SH-SY5Y (cell line): Measurements from ENCODE around the gene GAB2.

Experiments
- GATA2 ChIP-seq: IDR thresholded peaks from 2 replicates; pipeline ENCODE4 v1.6.1; 2011; ENCODE audit warnings: mild to moderate bottlenecking, low read depth, low read length
- GATA3 ChIP-seq: IDR thresholded peaks from 2 replicates; pipeline ENCODE4 v1.6.1; 2011; ENCODE audit warnings: low read depth, mild to moderate bottlenecking, low read length, moderate library complexity

Gene GAB2

DNA sequence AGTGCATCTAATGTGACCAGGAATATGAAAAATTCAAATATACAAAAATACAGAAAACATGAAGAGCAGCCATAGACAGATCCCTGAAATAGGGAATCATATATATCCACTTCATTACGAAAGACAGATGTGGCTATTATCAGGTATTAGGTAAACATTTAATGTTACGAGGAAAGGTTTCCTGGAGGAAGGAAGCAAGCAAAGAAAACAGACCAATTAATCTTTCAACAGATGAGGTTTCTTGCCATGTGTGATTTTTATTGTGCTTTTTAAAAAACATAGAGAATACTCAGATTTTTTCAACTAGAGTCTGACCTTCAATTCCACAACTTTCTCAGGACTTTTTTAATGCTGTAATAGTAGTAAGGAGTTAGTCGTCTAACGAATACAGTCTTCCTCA lies 24.3 kb upstream of the GAB2 start:
- TF ChIP-seq GATA2 (no peak), GATA3 (no peak)

DNA sequence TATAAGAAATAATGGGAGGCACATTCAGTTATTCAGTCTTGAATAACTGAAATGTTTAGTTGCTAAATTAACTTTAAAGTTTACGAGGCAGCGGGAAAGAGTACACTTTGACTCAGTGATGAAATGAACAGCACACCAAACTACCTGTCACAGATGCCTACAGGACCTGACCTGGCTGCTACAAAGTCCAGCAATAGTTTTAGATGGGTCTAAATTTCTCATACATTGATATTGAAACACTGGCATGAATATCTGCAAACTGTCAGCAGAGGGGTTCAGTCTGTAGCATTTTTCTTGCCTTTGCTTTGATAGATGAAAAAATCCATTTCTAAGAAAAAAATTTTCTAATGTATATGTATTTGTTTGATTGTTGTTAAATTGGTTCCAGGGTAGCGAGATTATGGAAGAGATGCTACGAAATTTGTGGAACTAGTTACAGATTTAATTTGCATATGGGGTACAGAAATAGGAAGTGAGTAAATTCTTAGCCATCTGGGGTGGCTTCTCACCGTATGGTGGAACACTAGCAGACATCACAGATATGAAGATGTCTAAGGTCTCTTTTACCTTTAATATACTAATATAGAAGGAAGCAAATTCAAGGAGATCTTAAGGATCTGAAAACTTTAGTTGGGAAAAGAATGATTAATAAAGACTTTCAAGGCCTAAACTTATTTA lies 20.8 kb upstream of the GAB2 start:
- TF ChIP-seq GATA3 (no peak), GATA2 (no peak)

DNA sequence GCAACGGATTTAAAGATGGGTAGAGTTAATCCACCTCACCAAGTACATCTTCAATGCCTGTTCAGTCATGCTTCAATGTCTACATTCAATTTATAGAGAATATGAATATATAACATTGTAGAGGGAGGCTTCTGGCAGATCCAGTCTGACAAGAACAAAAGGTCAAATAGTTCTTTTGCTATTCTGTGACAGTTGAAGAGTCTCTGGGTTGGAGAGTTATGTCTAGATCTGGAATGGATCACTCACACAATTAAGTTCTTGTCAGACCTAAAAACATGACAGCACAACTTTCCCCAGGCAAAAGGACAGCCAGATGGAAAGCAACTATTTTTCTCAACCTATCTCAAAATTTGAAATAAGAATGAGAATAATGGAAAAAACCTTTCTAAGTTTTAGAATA lies 15.3 kb upstream of the GAB2 start:
- TF ChIP-seq GATA2 (peak; percentile 27; the same call in 1 of the 2 replicates), GATA3 (0 out of 2 replicates have a peak, but pooled peaks have one; percentile 19)

GRCh38 chr11:78432058-78432515 lies 14.5 kb upstream of the GAB2 start:
- no peak for TF ChIP-seq GATA2
- no peak for TF ChIP-seq GATA3

DNA sequence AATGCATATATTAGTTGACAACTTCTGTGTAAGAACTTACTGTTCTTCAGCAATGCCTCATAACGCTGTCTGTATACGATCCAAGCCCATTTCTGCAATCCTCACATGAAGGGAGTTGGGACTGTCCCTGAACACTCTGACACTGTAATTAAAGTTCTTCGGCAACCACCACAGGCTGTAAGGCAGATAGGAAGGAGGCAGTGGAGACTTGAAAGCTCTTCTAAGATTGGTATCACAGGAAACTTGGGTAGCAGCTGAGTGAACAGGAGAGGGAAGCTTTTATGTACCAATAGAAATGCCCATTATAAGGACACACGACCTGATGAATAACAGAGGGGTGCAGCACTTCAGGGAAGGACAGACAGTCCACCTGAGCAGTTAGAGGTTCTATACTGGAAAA lies 12.0 kb upstream of the GAB2 start:
- TF ChIP-seq GATA3 (no peak), GATA2 (no peak)

DNA sequence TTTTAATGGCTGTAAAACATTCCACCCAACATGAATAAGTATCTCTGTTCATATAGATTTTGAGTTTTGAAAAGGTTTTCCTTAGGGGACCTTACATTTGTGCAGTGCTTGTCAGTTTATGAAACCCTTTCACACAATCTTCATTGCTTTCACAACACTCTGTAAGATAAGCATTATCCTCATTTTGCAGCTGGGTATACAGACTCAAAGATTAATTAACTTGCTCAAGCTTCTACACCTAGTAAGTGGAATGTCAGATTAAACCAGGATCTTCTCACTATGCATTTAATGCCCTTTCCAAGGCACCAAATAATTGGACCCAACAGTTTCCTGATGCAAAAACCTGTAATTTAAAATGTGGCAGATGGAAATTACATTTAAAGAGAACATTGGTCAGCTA lies 11.6 kb upstream of the GAB2 start:
- TF ChIP-seq GATA2: no peak
- TF ChIP-seq GATA3: no peak

DNA sequence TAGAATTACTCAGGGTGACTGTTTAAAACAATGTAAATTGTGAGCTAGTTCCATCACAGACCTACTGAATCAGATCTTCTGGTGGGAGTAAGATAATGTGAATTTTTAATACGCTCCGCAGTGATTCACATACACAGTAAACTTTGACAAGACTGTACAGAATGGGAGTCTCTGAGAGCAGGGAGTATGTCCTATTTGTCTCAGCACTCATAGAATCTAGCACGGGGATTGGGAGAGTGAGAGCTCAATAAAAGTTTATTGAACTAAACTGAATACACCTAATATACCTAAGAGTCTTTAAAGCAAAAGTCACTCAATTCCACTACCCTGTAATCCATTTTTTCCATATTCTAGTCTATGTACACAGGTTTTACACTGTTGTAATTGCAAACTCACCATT lies 11.2 kb upstream of the GAB2 start:
- no peak for TF ChIP-seq GATA3
- no peak for TF ChIP-seq GATA2

- TF ChIP-seq GATA2 (no peak), GATA3 (no peak)
These were observed 10.6 kb upstream of the GAB2 start for GRCh38 chr11:78428266-78428636.

GRCh38 chr11:78427615-78428265 lies 10.1 kb upstream of the GAB2 start:
- TF ChIP-seq GATA2 (no peak), GATA3 (no peak)

DNA sequence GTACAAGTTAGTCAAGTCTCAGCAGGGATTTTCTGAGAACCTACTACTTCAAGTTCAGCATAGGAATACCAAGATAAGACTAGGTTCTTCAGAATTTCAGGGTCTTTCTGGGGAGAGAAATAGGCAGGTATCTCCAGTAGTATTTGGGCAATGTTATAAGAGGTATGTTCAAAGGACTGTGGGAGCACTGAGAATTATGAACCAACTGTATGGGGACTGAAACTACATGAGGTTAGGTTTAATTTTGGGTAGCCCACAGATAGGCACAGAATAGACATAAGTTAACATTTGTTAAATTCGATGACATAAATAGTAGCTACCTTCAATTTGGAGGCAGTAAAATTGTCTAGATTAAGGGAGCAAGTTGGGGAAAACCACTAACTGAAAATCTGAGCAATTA lies 9.2 kb upstream of the GAB2 start:
- TF ChIP-seq GATA2 (no peak), GATA3 (no peak)

DNA sequence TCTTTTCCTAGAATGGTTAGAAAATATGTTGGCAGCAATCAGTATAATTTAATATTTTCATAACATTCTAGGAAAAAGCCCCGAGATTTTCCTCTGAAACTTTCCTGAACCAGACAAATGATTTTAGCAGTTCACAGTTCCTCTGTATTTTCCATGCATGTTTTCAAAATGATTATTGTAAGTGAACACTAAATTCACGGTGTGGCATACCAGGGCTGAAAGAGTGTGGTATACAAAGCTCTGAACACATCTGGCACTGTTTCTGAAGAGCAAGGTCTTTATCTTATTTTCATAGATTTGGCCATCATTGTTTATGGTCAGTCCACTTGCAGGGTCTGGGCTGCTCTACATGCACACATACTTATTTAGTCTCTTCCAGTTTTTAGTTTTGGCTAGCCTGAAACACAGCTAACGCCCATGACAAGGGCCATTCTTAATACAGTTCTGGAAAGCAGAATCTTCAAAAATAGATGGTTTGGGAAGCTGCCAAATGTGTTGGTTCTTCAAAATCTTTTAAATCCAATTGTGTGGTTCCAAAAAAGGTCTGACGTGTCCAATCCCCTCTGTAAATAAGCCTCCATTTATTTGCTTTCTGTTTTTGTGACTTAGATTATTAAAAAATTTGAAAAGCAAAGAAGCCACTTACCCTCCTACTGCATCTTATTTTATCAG lies 7.9 kb upstream of the GAB2 start:
- TF ChIP-seq GATA2 (peak; percentile 33), GATA3 (no peak)

GRCh38 chr11:78424334-78425270 lies 7.0 kb upstream of the GAB2 start:
- TF ChIP-seq GATA2 (peak; percentile 47; the same call in 1 of the 2 replicates), GATA3 (no peak)

- no peak for TF ChIP-seq GATA3
- TF ChIP-seq GATA2: no peak
These were observed 5.6 kb upstream of the GAB2 start for GRCh38 chr11:78423241-78423640.

- TF ChIP-seq GATA2 (no peak), GATA3 (no peak)
These were observed 3.2 kb upstream of the GAB2 start for GRCh38 chr11:78420796-78421209.

DNA sequence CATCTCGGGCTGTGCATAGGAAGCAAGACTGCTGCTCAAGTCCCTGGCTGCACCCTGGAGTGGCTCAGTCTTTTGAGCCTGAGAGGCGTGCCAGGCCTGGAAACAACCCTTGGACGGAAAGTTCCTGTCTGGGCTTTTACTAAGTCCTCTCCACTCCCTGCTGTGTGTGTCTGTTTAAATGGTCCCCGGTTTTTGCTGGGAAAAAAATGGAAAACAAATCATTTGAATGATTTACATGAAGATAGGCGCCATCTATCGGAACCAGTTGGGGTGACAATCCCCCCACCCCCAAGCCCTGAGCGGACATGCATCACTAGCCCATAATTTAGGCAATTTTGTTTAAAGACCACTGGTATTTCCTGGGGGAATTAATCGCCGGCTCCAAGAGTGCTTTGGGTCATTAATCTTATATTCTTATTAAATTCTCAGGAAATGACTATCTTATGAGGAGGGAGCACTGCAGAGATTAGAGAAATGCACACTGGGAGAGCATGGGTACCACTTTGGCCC lies 2.7 kb upstream of the GAB2 start:
- TF ChIP-seq GATA2 (peak; percentile 33; the same call in 1 of the 2 replicates), GATA3 (no peak)
